Left lobe of liver (tissue), 2 donors: ENCODE measurements around the gene GP1BA. TPM values are rescaled to one million over a fixed set of nuclear protein-coding genes. Genes with fewer than 3 reads are reported as not detected.

Experiments used
- ATAC-seq: fragments of 200-7000 bp; cut with Tn5 transposase; one replicate; pipeline ENCODE4 v1.9.1; 2020; ENCODE audit warnings: mild to moderate bottlenecking, moderate library complexity
- DNase-seq: peaks from one replicate; pipeline ENCODE4 v3.0.0-alpha.2; 2020; ENCODE audit warnings: low spot score
- total RNA-seq: library from RNA; stranded (reverse); gene quantifications from one replicate; pipeline ENCODE4 v1.2.1, GENCODE V29; 2021
- donor health status: DM: no; HTN: no; CAD: no; lungs with moderate emphysema.
- donor health status: DM: no; HTN: yes; CAD: no.

GP1BA gene
- not detected for total RNA-seq

GRCh38 chr17:4931963-4932362, at the start of gene GP1BA:
GP1BA (plus strand) TSS chr17:4932277; CDS start chr17:4932605, 328 bp downstream.
- no peak for ATAC-seq
- no peak for DNase-seq

GRCh38 chr17:4884489-4884888, 47.6 kb upstream of the GP1BA start:
- ATAC-seq (no peak), DNase-seq (no peak)

GRCh38 chr17:4886830-4887229, 45.2 kb upstream of the GP1BA start:
- no peak for DNase-seq

GRCh38 chr17:4887581-4887980, 44.5 kb upstream of the GP1BA start:
- DNase-seq: no peak

More at GRCh38 chr17:4886830-4887229, 45.2 kb upstream of the GP1BA start:
- no peak for ATAC-seq

GRCh38 chr17:4891411-4892410, 40.4 kb upstream of the GP1BA start:
- DNase-seq (no peak), ATAC-seq (no peak)

More at GRCh38 chr17:4887581-4887980, 44.5 kb upstream of the GP1BA start:
- ATAC-seq: no peak

GRCh38 chr17:4892499-4893221, 39.4 kb upstream of the GP1BA start:
- ATAC-seq (no peak), DNase-seq (no peak)

GRCh38 chr17:4893272-4893671, 38.8 kb upstream of the GP1BA start:
- ATAC-seq: no peak

GRCh38 chr17:4893721-4894560, 38.1 kb upstream of the GP1BA start:
- DNase-seq: no peak

More at GRCh38 chr17:4893272-4893671, 38.8 kb upstream of the GP1BA start:
- DNase-seq: no peak

GRCh38 chr17:4895121-4895520, 37.0 kb upstream of the GP1BA start:
- DNase-seq (no peak), ATAC-seq (no peak)

More at GRCh38 chr17:4893721-4894560, 38.1 kb upstream of the GP1BA start:
- ATAC-seq: no peak

GRCh38 chr17:4895657-4896331, 36.3 kb upstream of the GP1BA start:
- ATAC-seq: no peak
- no peak for DNase-seq

GRCh38 chr17:4896332-4897197, 35.5 kb upstream of the GP1BA start:
- no peak for ATAC-seq
- DNase-seq: no peak

- ATAC-seq: no peak
- no peak for DNase-seq
Measured at GRCh38 chr17:4897198-4897687, 34.8 kb upstream of the GP1BA start.

GRCh38 chr17:4897785-4898184, 34.3 kb upstream of the GP1BA start:
- DNase-seq (no peak), ATAC-seq (no peak)

GRCh38 chr17:4898351-4898750, 33.7 kb upstream of the GP1BA start:
- ATAC-seq: peak; percentile 65
- DNase-seq: peak; percentile 88

- DNase-seq: peak; percentile 65
- ATAC-seq: peak; percentile 16
Measured at GRCh38 chr17:4898927-4899326, 33.1 kb upstream of the GP1BA start.

GRCh38 chr17:4899341-4900230, 32.5 kb upstream of the GP1BA start, which contains the start of gene C17orf107:
C17orf107 (plus strand) TSS chr17:4899536; CDS start chr17:4899763, 227 bp downstream.
- DNase-seq (peak; percentile 89), ATAC-seq (peak; percentile 78)

- DNase-seq: no peak
- no peak for ATAC-seq
Measured at GRCh38 chr17:4900231-4901107, 31.6 kb upstream of the GP1BA start.
